ENCODE results near the gene ACOX1. TPM values are rescaled to one million over a fixed set of nuclear protein-coding genes. Genes with fewer than 3 reads are reported as not detected.

ACOX1 gene
- total RNA-seq, 2 experiments from 2014 or later = 14.5 to 17.9 TPM

DNA sequence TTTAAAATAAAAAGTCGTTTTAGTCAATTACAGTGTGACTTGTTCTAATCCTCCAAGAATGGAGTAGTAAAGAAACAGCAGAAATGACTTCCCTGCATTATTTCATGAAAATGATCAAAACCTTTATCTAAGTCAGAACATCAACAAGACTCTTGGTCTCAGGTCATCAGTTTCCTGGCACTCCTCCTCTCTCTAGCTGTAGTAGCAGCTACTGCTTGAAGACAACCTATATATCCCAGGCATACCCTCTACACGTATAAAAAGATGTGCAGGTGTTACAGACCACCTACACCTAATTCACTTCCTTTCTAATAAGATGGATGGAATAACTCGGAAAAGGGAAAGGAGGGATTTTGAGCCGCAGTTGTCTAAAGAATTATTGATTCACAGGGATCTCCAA is 36.5 kb downstream of the ACOX1 start:
- Histone ChIP-seq H3K9me3 (ENCODE audit: control insufficient read depth in 1 of 2, insufficient read depth in 1 of 2, low read length in 2 of 2) (no peaks in the 10 kb centered on the region), H3K4me1 (ENCODE audit: insufficient read depth, low read length) (peaks cover 15% of the 10 kb centered on the region), H3K4me3 (ENCODE audit: low read length) (no peak overlapping the region), H3K27me3 (ENCODE audit: control insufficient read depth in 1 of 2, insufficient read depth in 2 of 2, low read length in 2 of 2) (no peaks in the 10 kb centered on the region), H3K36me3 (ENCODE audit: insufficient read depth, low read length) (peaks cover 13% of the 10 kb centered on the region), H3K27ac (ENCODE audit: low read depth in 1 of 2, low read length in 2 of 2) (no peak overlapping the region)
- ChIA-PET POLR2A (no interaction called here), CTCF (no interaction called here)
- no peak for DNase-seq
- no peak for ATAC-seq (ENCODE audit: poor library complexity)
- Mint-ChIP-seq H3K4me3 (no peak overlapping the region), H3K27ac (no peak overlapping the region), H3K27me3 (no peaks in the 10 kb centered on the region), H3K4me1 (ENCODE audit: low read depth) (peaks cover 18% of the 10 kb centered on the region), H3K36me3 (ENCODE audit: low read depth) (peaks cover 13% of the 10 kb centered on the region), H3K9me3 (no peaks in the 10 kb centered on the region)
- intact Hi-C loops (cut with DNase I, micrococcal nuclease) = no loop called here
- TF ChIP-seq, protein P1, sequence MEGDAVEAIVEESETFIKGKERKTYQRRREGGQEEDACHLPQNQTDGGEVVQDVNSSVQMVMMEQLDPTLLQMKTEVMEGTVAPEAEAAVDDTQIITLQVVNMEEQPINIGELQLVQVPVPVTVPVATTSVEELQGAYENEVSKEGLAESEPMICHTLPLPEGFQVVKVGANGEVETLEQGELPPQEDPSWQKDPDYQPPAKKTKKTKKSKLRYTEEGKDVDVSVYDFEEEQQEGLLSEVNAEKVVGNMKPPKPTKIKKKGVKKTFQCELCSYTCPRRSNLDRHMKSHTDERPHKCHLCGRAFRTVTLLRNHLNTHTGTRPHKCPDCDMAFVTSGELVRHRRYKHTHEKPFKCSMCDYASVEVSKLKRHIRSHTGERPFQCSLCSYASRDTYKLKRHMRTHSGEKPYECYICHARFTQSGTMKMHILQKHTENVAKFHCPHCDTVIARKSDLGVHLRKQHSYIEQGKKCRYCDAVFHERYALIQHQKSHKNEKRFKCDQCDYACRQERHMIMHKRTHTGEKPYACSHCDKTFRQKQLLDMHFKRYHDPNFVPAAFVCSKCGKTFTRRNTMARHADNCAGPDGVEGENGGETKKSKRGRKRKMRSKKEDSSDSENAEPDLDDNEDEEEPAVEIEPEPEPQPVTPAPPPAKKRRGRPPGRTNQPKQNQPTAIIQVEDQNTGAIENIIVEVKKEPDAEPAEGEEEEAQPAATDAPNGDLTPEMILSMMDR (IDR thresholded peaks at IDR 0.05) = no peak

DNA sequence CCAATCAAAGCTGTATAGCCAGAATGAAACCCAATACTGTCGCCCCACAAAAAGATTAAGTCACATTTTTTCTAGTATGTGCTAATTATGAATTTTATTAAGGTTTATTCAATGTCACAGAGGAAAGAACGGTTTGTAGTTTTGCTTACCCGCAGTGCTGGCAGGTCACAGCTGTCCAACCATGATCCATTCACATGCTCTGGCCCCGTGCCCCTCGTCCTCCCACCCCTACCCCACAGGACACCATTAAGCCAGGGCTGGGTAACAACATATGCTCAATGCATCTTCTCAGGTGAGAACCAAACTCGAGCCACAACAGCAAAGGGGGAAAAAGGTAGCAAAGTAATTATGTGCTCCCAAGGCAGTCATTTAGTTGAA is 37.5 kb downstream of the ACOX1 start:
- CTCF ChIA-PET = interaction anchor here (0.8 to 1.6 kb wide), 2 partner anchors 39 to 86 kb away, joined by 3 read pairs; partner anchors contain the start of gene WBP2
- H3K9me3 Mint-ChIP-seq = no peaks in the 10 kb centered on the region
- H3K9me3 ChIP-seq (ENCODE audit: control insufficient read depth in 1 of 2, insufficient read depth in 1 of 2, low read length in 2 of 2) = no peaks in the 10 kb centered on the region
- TF ChIP-seq, protein P1 (IDR thresholded peaks at IDR 0.05) = no peak
- no peak overlapping the region for H3K27ac Mint-ChIP-seq
- peaks cover 8% of the 10 kb centered on the region for H3K36me3 ChIP-seq (ENCODE audit: insufficient read depth, low read length)
- peak overlapping the region; percentile 92 for H3K4me3 Mint-ChIP-seq
- intact Hi-C loops (cut with DNase I, micrococcal nuclease) = loop anchor here in 1 of 2 experiments (1.0 kb wide), 1 partner anchor 38 kb away; the partner anchor contains the start of genes ACOX1 and TEN1
- H3K27me3 Mint-ChIP-seq = no peaks in the 10 kb centered on the region
- peaks cover 15% of the 10 kb centered on the region for H3K4me1 ChIP-seq (ENCODE audit: insufficient read depth, low read length)
- no peak overlapping the region for H3K27ac ChIP-seq (ENCODE audit: low read depth in 1 of 2, low read length in 2 of 2)
- no peak for DNase-seq
- POLR2A ChIA-PET = interaction anchor here (0.6 to 1.4 kb wide), 9 partner anchors 32 to 163 kb away, joined by 3 to 7 read pairs (median 4); partner anchors contain the start of genes ACOX1, MRPL38, TEN1 and WBP2
- ATAC-seq (ENCODE audit: poor library complexity) = no peak
- H3K27me3 ChIP-seq (ENCODE audit: control insufficient read depth in 1 of 2, insufficient read depth in 2 of 2, low read length in 2 of 2) = no peaks in the 10 kb centered on the region
- H3K4me3 ChIP-seq (ENCODE audit: low read length) = peak overlapping the region; percentile 84
- peaks cover 18% of the 10 kb centered on the region for H3K4me1 Mint-ChIP-seq (ENCODE audit: low read depth)
- peaks cover 7% of the 10 kb centered on the region for H3K36me3 Mint-ChIP-seq (ENCODE audit: low read depth)

DNA sequence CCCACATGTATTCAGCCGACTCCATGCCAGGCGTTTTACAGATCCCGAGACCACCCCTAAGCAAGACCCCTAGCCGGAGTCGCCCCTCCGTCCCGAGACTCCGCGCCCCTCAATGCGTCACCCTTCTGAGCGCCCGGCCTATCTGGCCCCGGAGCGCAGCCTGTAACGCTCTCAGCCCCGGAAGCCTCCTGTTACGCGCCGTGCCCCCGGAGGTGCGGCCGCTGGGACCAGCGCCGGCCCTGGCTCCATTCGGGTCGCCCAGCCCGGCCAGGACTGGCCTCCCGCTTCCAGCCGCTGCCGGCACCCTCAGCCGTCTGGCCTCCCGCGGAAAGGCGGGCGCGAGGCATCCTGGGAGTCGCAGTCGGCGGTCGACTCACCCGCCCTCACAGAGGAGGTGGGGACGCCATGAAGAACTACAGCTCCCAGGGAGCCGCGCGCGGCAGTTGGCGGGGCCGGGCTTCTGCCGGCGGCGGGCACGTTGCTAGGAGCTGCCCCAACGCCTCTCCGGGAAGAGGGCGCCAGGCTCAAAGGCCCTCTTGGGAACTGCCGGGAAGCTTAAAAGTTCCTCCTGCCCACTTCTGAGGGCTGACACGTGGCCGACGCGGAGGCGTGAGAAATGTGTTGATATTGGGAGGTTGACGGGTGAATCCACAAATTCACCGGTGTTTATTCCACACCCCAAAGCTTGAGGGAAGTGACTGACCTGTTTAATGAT is 38.1 kb downstream of the ACOX1 start, which contains the start of gene FBF1:
FBF1 (minus strand) TSS at position 316 of the 715 bp plus-strand sequence. CDS start 2,893 bp downstream, outside the sequence.
- POLR2A ChIA-PET = interaction anchor here (0.6 to 1.4 kb wide), 9 partner anchors 32 to 163 kb away, joined by 3 to 7 read pairs (median 4); partner anchors contain the start of genes ACOX1, MRPL38, TEN1 and WBP2
- H3K4me1 ChIP-seq (ENCODE audit: insufficient read depth, low read length) = peaks cover 15% of the 10 kb centered on the region
- H3K27me3 Mint-ChIP-seq = no peaks in the 10 kb centered on the region
- peak within 1 kb of the TSS; percentile 81 for H3K27ac Mint-ChIP-seq
- peak; percentile 73 to 92 (median 84) for DNase-seq
- H3K27ac ChIP-seq (ENCODE audit: low read depth in 1 of 2, low read length in 2 of 2) = peak within 1 kb of the TSS in 1 of 2 donors; percentile 82
- peak; percentile 100 for ATAC-seq (ENCODE audit: poor library complexity)
- H3K4me3 Mint-ChIP-seq = peak within 1 kb of the TSS; percentile 92
- CTCF ChIA-PET = interaction anchor here (0.8 to 1.6 kb wide), 2 partner anchors 39 to 85 kb away, joined by 3 read pairs; partner anchors contain the start of gene WBP2
- intact Hi-C loops (cut with DNase I, micrococcal nuclease) = loop anchor here in 1 of 2 experiments (1.0 kb wide), 1 partner anchor 38 kb away; the partner anchor contains the start of genes ACOX1 and TEN1
- H3K4me3 ChIP-seq (ENCODE audit: low read length) = peak within 1 kb of the TSS; percentile 84
- TF ChIP-seq, protein P1 (IDR thresholded peaks at IDR 0.05) = no peak
- H3K36me3 Mint-ChIP-seq (ENCODE audit: low read depth) = peaks cover 2% of the 10 kb centered on the region
- H3K9me3 Mint-ChIP-seq = no peaks in the 10 kb centered on the region
- no peaks in the 10 kb centered on the region for H3K27me3 ChIP-seq (ENCODE audit: control insufficient read depth in 1 of 2, insufficient read depth in 2 of 2, low read length in 2 of 2)
- H3K36me3 ChIP-seq (ENCODE audit: insufficient read depth, low read length) = peaks cover 3% of the 10 kb centered on the region
- H3K9me3 ChIP-seq (ENCODE audit: control insufficient read depth in 1 of 2, insufficient read depth in 1 of 2, low read length in 2 of 2) = no peaks in the 10 kb centered on the region
- H3K4me1 Mint-ChIP-seq (ENCODE audit: low read depth) = peaks cover 18% of the 10 kb centered on the region

Data from CD4-positive, alpha-beta T cell (primary cell).